CD14-positive monocyte (primary cell): ENCODE results near the gene DTNA. TPM values are rescaled to one million over a fixed set of nuclear protein-coding genes. Genes with fewer than 3 reads are reported as not detected.

ENCODE experiments used
- DNase-seq, 3 donors: peaks; one replicate each; pipeline ENCODE4 v3.0.0-alpha.2; 2011 to 2022
- H2AFZ ChIP-seq: 2 replicates; pipeline ENCODE4 v1.6.0; 2012; ENCODE audit warnings: mild to moderate bottlenecking, low read depth, low read length, inconsistent platforms; ENCODE audit not compliant: insufficient read depth, poor library complexity, severe bottlenecking
- H3K27ac ChIP-seq, 2 donors: 1 replicate in 1 of 2; 2 replicates in 1 of 2; pipeline ENCODE4 v1.5.1; 2012 to 2013; ENCODE audit warnings: low read length in 2 of 2, control low read depth in 1 of 2, inconsistent platforms in 1 of 2, low read depth in 1 of 2, mild to moderate bottlenecking in 1 of 2
- H3K27me3 ChIP-seq, 2 donors: one replicate each; pipeline versions ENCODE4 v1.6.0 to v1.6.1; 2011 to 2013; ENCODE audit warnings: low read length in 2 of 2; ENCODE audit not compliant: control insufficient read depth in 2 of 2, insufficient read depth in 2 of 2
- H3K36me3 ChIP-seq, 2 donors: replicated peaks in 1 of 2; 1 replicate in 1 of 2; 2 replicates in 1 of 2; pipeline versions ENCODE4 v1.5.1 to v1.6.1; 2012 to 2013; ENCODE audit warnings: low read length in 2 of 2, control low read depth in 1 of 2, inconsistent platforms in 1 of 2, mild to moderate bottlenecking in 1 of 2; ENCODE audit not compliant: insufficient read depth in 2 of 2, control insufficient read depth in 1 of 2
- H3K4me1 ChIP-seq, 2 donors: 1 replicate in 1 of 2; 2 replicates in 1 of 2; pipeline versions ENCODE4 v1.5.1 to v1.6.1; 2012 to 2013; ENCODE audit warnings: low read length in 2 of 2, control low read depth in 1 of 2, inconsistent platforms in 1 of 2, mild to moderate bottlenecking in 1 of 2, moderate library complexity in 1 of 2; ENCODE audit not compliant: insufficient read depth in 2 of 2, control insufficient read depth in 1 of 2
- H3K4me2 ChIP-seq: replicated peaks from 2 replicates; pipeline ENCODE3; 2012; ENCODE audit warnings: low read length, moderate library complexity, mild to moderate bottlenecking; ENCODE audit not compliant: poor library complexity, severe bottlenecking; ENCODE audit errors: extremely low read depth
- H3K4me3 ChIP-seq, 3 experiments: fragments of 200-600 bp in 1 of 3; sonication (generic) in 1 of 3; replicated peaks in 1 of 3; 1 replicate in 2 of 3; 2 replicates in 1 of 3; pipeline ENCODE4 v1.5.1; 2011 to 2013; ENCODE audit warnings: low read length in 3 of 3, mild to moderate bottlenecking in 3 of 3, control low read depth in 2 of 3, low read depth in 2 of 3, inconsistent platforms in 1 of 3, moderate library complexity in 1 of 3
- H3K79me2 ChIP-seq: 2 replicates; pipeline ENCODE4 v1.6.0; 2012; ENCODE audit warnings: mild to moderate bottlenecking, control low read depth, inconsistent platforms, low read length, moderate library complexity; ENCODE audit not compliant: insufficient read depth
- H3K9ac ChIP-seq: 2 replicates; pipeline ENCODE4 v1.6.0; 2017; ENCODE audit warnings: low read length, mild to moderate bottlenecking; ENCODE audit not compliant: insufficient read depth, poor library complexity, severe bottlenecking
- H3K9me3 ChIP-seq, 2 donors: replicated peaks in 1 of 2; 1 replicate in 1 of 2; 2 replicates in 1 of 2; pipeline versions ENCODE4 v1.5.1 to v1.6.1; 2012 to 2013; ENCODE audit warnings: low read length in 2 of 2, control low read depth in 1 of 2; ENCODE audit not compliant: control insufficient read depth in 1 of 2, insufficient read depth in 1 of 2
- H4K20me1 ChIP-seq: 2 replicates; pipeline ENCODE4 v1.6.0; 2012; ENCODE audit warnings: mild to moderate bottlenecking, low read length, control low read depth, moderate library complexity; ENCODE audit not compliant: insufficient read depth
- H3K27ac Mint-ChIP-seq, 7 donors: one replicate each; pipeline ENCODE4 v1.8.0; 2020; ENCODE audit warnings: mild to moderate bottlenecking in 7 of 7, mixed read lengths in 7 of 7, moderate library complexity in 6 of 7, inconsistent platforms in 2 of 7
- H3K27me3 Mint-ChIP-seq, 3 donors: one replicate each; pipeline ENCODE4 v1.8.0; 2021 to 2022; ENCODE audit warnings: low read depth in 3 of 3, mild to moderate bottlenecking in 3 of 3, mixed read lengths in 3 of 3, moderate library complexity in 3 of 3, inconsistent platforms in 1 of 3
- H3K36me3 Mint-ChIP-seq, 2 donors: one replicate each; pipeline ENCODE4 v1.8.0; 2020; ENCODE audit warnings: mixed read lengths in 2 of 2, inconsistent platforms in 1 of 2, mild to moderate bottlenecking in 1 of 2
- H3K4me1 Mint-ChIP-seq: one replicate; pipeline ENCODE4 v1.8.0; 2020; ENCODE audit warnings: mild to moderate bottlenecking, mixed read lengths
- H3K4me3 Mint-ChIP-seq, 2 donors: one replicate each; pipeline ENCODE4 v1.8.0; 2020; ENCODE audit warnings: mild to moderate bottlenecking in 2 of 2, mixed read lengths in 2 of 2, moderate library complexity in 1 of 2
- H3K9me3 Mint-ChIP-seq, 7 donors: one replicate each; pipeline ENCODE4 v1.8.0; 2020 to 2022; ENCODE audit warnings: mixed read lengths in 7 of 7, mild to moderate bottlenecking in 6 of 7, moderate library complexity in 6 of 7, inconsistent platforms in 2 of 7
- CTCF ChIP-seq: fragments of 200-600 bp; IDR thresholded peaks from one replicate; pipeline ENCODE4 v1.8.0; 2022; ENCODE audit warnings: antibody characterized with exemption, mild to moderate bottlenecking
- WGBS: methylation state at CpG from one replicate; pipeline ENCODE4 v1.1.5; 2013; ENCODE audit warnings: missing lambda C conversion rate; ENCODE audit not compliant: insufficient coverage; 5-methylcytosine and 5-hydroxymethylcytosine counted together
- intact Hi-C, 2 donors: fragments of 100-400 bp; cut with micrococcal nuclease; formaldehyde crosslinking; loops; one replicate each; pipeline versions ENCODE4 v1.15.0 to v1.15.1; 2023
- polyA plus RNA-seq, 3 donors: library from polyadenylated mRNA; depleted of rRNA in 1 of 3; unstranded in 2 of 3; stranded (reverse) in 1 of 3; fragments of 300-500 nt in 2 of 3; fragments of >200 nt in 1 of 3; fragmentation: Illumina TruSeq in 2 of 3; gene quantifications; 1 replicate in 2 of 3; 2 replicates in 1 of 3; pipeline ENCODE4 v1.2.3, GENCODE V29; 2012 to 2021

Gene DTNA
- polyA plus RNA-seq, 3 donors: 0.53 to 2.3 (median 0.76) TPM

GRCh38 chr18:34802959-34803358 is 92.9 kb downstream of the DTNA start:
- H3K4me1 Mint-ChIP-seq: no peaks in the 10 kb centered on the region

GRCh38 chr18:34803877-34804400 is 93.8 kb downstream of the DTNA start:
- TF ChIP-seq CTCF: no peak
- intact Hi-C loops: no loop called here
- WGBS: 96% methylated on average over 5 of the region's 5 CpGs
- no peak for DNase-seq
- no peak overlapping the region for H3K4me2 ChIP-seq
- H3K27me3 Mint-ChIP-seq: peaks cover 0 to 4% (median 0%) of the 10 kb centered on the region in 3 donors
- no peak overlapping the region for H3K27ac ChIP-seq
- H3K9me3 ChIP-seq: no peaks in the 10 kb centered on the region
- H3K9me3 Mint-ChIP-seq: no peaks in the 10 kb centered on the region
- no peaks in the 10 kb centered on the region for H4K20me1 ChIP-seq
- no peaks in the 10 kb centered on the region for H3K4me1 ChIP-seq
- no peak overlapping the region for H2AFZ ChIP-seq
- no peaks in the 10 kb centered on the region for H3K36me3 Mint-ChIP-seq
- no peak overlapping the region for H3K4me3 ChIP-seq
- no peaks in the 10 kb centered on the region for H3K27me3 ChIP-seq
- no peak overlapping the region for H3K27ac Mint-ChIP-seq
- H3K4me3 Mint-ChIP-seq: no peak overlapping the region
- no peaks in the 10 kb centered on the region for H3K79me2 ChIP-seq
- no peak overlapping the region for H3K9ac ChIP-seq
- H3K36me3 ChIP-seq: no peaks in the 10 kb centered on the region
- H3K4me1 Mint-ChIP-seq: no peaks in the 10 kb centered on the region

More at GRCh38 chr18:34802959-34803358, 92.9 kb downstream of the DTNA start:
- Mint-ChIP-seq H3K9me3 (no peaks in the 10 kb centered on the region), H3K36me3 (no peaks in the 10 kb centered on the region), H3K27me3 (no peaks in the 10 kb centered on the region), H3K4me3 (no peak overlapping the region), H3K27ac (no peak overlapping the region)
- Histone ChIP-seq H3K36me3 (no peaks in the 10 kb centered on the region), H2AFZ (no peak overlapping the region), H3K9me3 (no peaks in the 10 kb centered on the region), H3K4me2 (no peak overlapping the region), H3K27me3 (no peaks in the 10 kb centered on the region), H3K27ac (no peak overlapping the region), H3K9ac (no peak overlapping the region), H3K4me3 (no peak overlapping the region), H4K20me1 (no peaks in the 10 kb centered on the region), H3K4me1 (no peaks in the 10 kb centered on the region), H3K79me2 (no peaks in the 10 kb centered on the region)
- 67% methylated on average over 3 of the region's 3 CpGs for WGBS
- DNase-seq: no peak
- intact Hi-C loops: no loop called here
- TF ChIP-seq CTCF: no peak
